Spleen (tissue), 11 donors: ENCODE data around the gene GOLPH3. TPM values are rescaled to one million over a fixed set of nuclear protein-coding genes. Genes with fewer than 3 reads are reported as not detected.
A peak's percentile ranks its signal among the peaks of the same experiment; 100 is the strongest.

Source experiments
- DNase-seq: peaks from one replicate; pipeline ENCODE4 v3.0.0-alpha.2; 2020
- H3K27ac ChIP-seq, 8 donors: fragments of 200-600 bp; sonication (generic) in 7 of 8; 1 replicate in 4 of 8; 2 replicates in 4 of 8; pipeline versions ENCODE4 v1.5.0 to v1.8.0; 2016 to 2021; ENCODE audit warnings: inconsistent platforms in 4 of 8, mild to moderate bottlenecking in 4 of 8, moderate library complexity in 1 of 8
- H3K27me3 ChIP-seq, 7 donors: fragments of 200-600 bp; sonication (generic) in 6 of 7; replicated peaks in 1 of 7; 1 replicate in 4 of 7; 2 replicates in 3 of 7; pipeline versions ENCODE4 v1.5.0 to v1.8.0; 2016 to 2021; ENCODE audit warnings: inconsistent platforms in 3 of 7, mild to moderate bottlenecking in 1 of 7
- H3K36me3 ChIP-seq, 6 donors: fragments of 200-600 bp; sonication (generic) in 5 of 6; 1 replicate in 4 of 6; 2 replicates in 2 of 6; pipeline versions ENCODE4 v1.5.0 to v1.8.0; 2016 to 2021; ENCODE audit warnings: inconsistent platforms in 2 of 6
- H3K4me1 ChIP-seq, 6 donors: fragments of 200-600 bp; sonication (generic) in 5 of 6; 1 replicate in 3 of 6; 2 replicates in 3 of 6; pipeline versions ENCODE4 v1.5.0 to v1.8.0; 2016 to 2021; ENCODE audit warnings: inconsistent platforms in 3 of 6
- H3K4me3 ChIP-seq, 8 donors: fragments of 200-600 bp; sonication (generic) in 7 of 8; 1 replicate in 4 of 8; 2 replicates in 4 of 8; pipeline versions ENCODE4 v1.5.0 to v1.8.0; 2016 to 2021; ENCODE audit warnings: inconsistent platforms in 4 of 8, mild to moderate bottlenecking in 4 of 8, moderate library complexity in 2 of 8
- H3K9me3 ChIP-seq, 8 donors: fragments of 200-600 bp; sonication (generic) in 7 of 8; 1 replicate in 4 of 8; 2 replicates in 4 of 8; pipeline versions ENCODE4 v1.5.0 to v1.8.0; 2016 to 2021; ENCODE audit warnings: inconsistent platforms in 4 of 8
- CTCF ChIP-seq, 11 experiments: fragments of 200-600 bp in 7 of 11; fragments of 450-650 bp in 4 of 11; sonication (generic) in 4 of 11; IDR thresholded peaks in 8 of 11; conservative IDR thresholded peaks in 3 of 11; 1 replicate in 7 of 11; 2 replicates in 4 of 11; pipeline versions ENCODE4 v1.4.0 to v1.8.0; 2016 to 2021; ENCODE audit warnings: antibody characterized with exemption in 11 of 11, inconsistent platforms in 4 of 11, mild to moderate bottlenecking in 1 of 11
- POLR2A ChIP-seq, 3 donors: fragments of 450-650 bp; IDR thresholded peaks; one replicate each; pipeline ENCODE4 v1.5.1; 2017; ENCODE audit warnings: antibody characterized with exemption in 3 of 3, mild to moderate bottlenecking in 1 of 3
- POLR2AphosphoS5 ChIP-seq, 3 donors: sonication (generic); formaldehyde crosslinking; IDR thresholded peaks; one replicate each; pipeline ENCODE4 v1.5.1; 2017; ENCODE audit warnings: antibody characterized with exemption in 3 of 3
- WGBS, 5 donors: extraction: QIAGEN DNeasy Blood & Tissue Kit in 3 of 5; methylation state at CpG; one replicate each; pipeline versions ENCODE4 v1.1.5 to v1.1.7; 2013 to 2018; 5-methylcytosine and 5-hydroxymethylcytosine counted together
- intact Hi-C: fragments of 100-400 bp; cut with DNase I; formaldehyde crosslinking; loops from one replicate; pipeline ENCODE4 v1.15.0; 2023; ENCODE audit warnings: low total_unique reads
- polyA plus RNA-seq, 3 donors: library from polyadenylated mRNA; stranded (reverse); fragments of 200-250 nt; gene quantifications; one replicate each; pipeline ENCODE4 v1.2.1, GENCODE V29; 2013
- total RNA-seq, 7 donors: library from RNA; depleted of rRNA in 3 of 7; stranded (reverse); fragments of >200 nt in 3 of 7; fragmentation: NEBNext Ultra II Directional in 4 of 7; extraction: Animal tissue kit (Norgen Biotek cat#: 25700) in 4 of 7; gene quantifications; one replicate each; pipeline versions ENCODE4 v1.1.0 to v1.2.1, GENCODE V29; 2016 to 2021
- donor health status: healthy with polysubstance abuse.
- donor health status: DM: no; HTN: no; CAD: no; lungs with moderate emphysema.
- donor health status: DM: no; HTN: no; CAD: no.
- donor health status: Bipolar disorder and iron deficiency.
- donor health status: healthy.
- donor health status: DM: no; HTN: no; CAD: no.
- donor health status: DM: yes; HTN: yes; CAD: no.

Gene GOLPH3
- total and polyA plus RNA-seq, 10 donors = 27.0 to 82.3 (median 69.2) TPM

- intact Hi-C loops = no loop called here
- H3K27ac ChIP-seq = no peak overlapping the region
- H3K36me3 ChIP-seq = no peaks in the 10 kb centered on the region
- peaks cover 0 to 7% (median 0%) of the 10 kb centered on the region in 6 donors for H3K4me1 ChIP-seq
- WGBS, 5 donors = 43 to 48% (median 46%) methylated on average over 5 of the region's 5 CpGs
- no peak overlapping the region for H3K4me3 ChIP-seq
- peaks cover 1 to 5% (median 4%) of the 10 kb centered on the region in 8 donors for H3K9me3 ChIP-seq
- no peak for DNase-seq
- TF ChIP-seq POLR2AphosphoS5 (IDR thresholded peaks at IDR 0.05) = no peak
- no peak for TF ChIP-seq POLR2A (IDR thresholded peaks at IDR 0.05)
- TF ChIP-seq CTCF (IDR thresholded peaks at IDR 0.05 in 8 of 11, conservative IDR thresholded peaks at IDR 0.05 in 3 of 11) = no peak
- H3K27me3 ChIP-seq = no peaks in the 10 kb centered on the region
Observed at GRCh38 chr5:32182463-32183063, 8.4 kb upstream of the GOLPH3 start.

GRCh38 chr5:32173267-32174010 lies 680 bp downstream of the GOLPH3 start:
- DNase-seq = peak; percentile 93
- Histone ChIP-seq H3K4me3 (peak overlapping the region; percentile 51 to 87 (median 74)), H3K36me3 (peaks cover 0 to 34% (median 9%) of the 10 kb centered on the region in 6 donors), H3K4me1 (peaks cover 24 to 62% (median 51%) of the 10 kb centered on the region in 6 donors), H3K27ac (peak overlapping the region; percentile 98 to 100 (median 99)), H3K27me3 (no peaks in the 10 kb centered on the region), H3K9me3 (no peaks in the 10 kb centered on the region)
- TF ChIP-seq CTCF (IDR thresholded peaks at IDR 0.05 in 8 of 11, conservative IDR thresholded peaks at IDR 0.05 in 3 of 11) = no peak
- no peak for TF ChIP-seq POLR2AphosphoS5 (IDR thresholded peaks at IDR 0.05)
- no peak for TF ChIP-seq POLR2A (IDR thresholded peaks at IDR 0.05)
- WGBS, 5 donors = 0 to 1% (median 0%) methylated on average over 42 to 74 of the region's 74 CpGs
- intact Hi-C loops = no loop called here

DNA sequence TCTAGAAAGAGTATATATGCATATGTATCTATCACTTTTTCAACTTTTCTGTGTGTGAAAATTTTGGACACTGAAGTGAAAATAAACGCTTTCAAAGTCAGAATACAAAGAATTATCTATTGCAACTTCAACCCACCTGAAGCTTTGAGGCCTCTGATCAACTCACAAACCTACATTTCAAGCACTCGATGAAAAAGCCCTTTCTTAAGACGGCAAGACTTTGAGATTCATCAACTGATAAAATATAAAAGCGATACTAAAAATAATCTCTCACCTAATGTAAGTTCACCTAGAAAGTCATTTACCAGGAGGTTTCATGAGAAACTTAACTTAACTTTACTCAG lies 1.2 kb downstream of the GOLPH3 start:
- H3K4me1 ChIP-seq = peaks cover 28 to 67% (median 53%) of the 10 kb centered on the region in 6 donors
- 0 to 1% (median 0%) methylated on average over 4 of the region's 4 CpGs for WGBS, 5 donors
- no peaks in the 10 kb centered on the region for H3K27me3 ChIP-seq
- peaks cover 0 to 40% (median 14%) of the 10 kb centered on the region in 6 donors for H3K36me3 ChIP-seq
- no peak for TF ChIP-seq CTCF (IDR thresholded peaks at IDR 0.05 in 8 of 11, conservative IDR thresholded peaks at IDR 0.05 in 3 of 11)
- no peak for TF ChIP-seq POLR2A (IDR thresholded peaks at IDR 0.05)
- TF ChIP-seq POLR2AphosphoS5 (IDR thresholded peaks at IDR 0.05) = no peak
- no peak for DNase-seq
- H3K27ac ChIP-seq = peak overlapping the region; percentile 98 to 100 (median 99)
- intact Hi-C loops = no loop called here
- H3K9me3 ChIP-seq = no peaks in the 10 kb centered on the region
- peak overlapping the region; percentile 51 to 87 (median 74) for H3K4me3 ChIP-seq
